SJCRH30 (cell line): Measurements from ENCODE around the gene MDC1. TPM values are rescaled to one million over a fixed set of nuclear protein-coding genes. Genes with fewer than 3 reads are reported as not detected.
"Not testable (repeated sequence)": the region's sequence is repeated elsewhere in the genome, so short reads cannot be mapped to it uniquely, and the experiment has no call there.

Experiments used
- DNase-seq, 2 experiments: peaks; one replicate each; pipeline ENCODE4 v3.0.0-alpha.2; 2015 to 2020
- H3K27ac ChIP-seq: fragments of 250-450 bp; sonication (Bioruptor Pico); 2 replicates; pipeline ENCODE4 v1.5.1; 2020; ENCODE audit warnings: mild to moderate bottlenecking, moderate library complexity
- H3K27me3 ChIP-seq: fragments of 250-450 bp; sonication (Bioruptor Pico); 2 replicates; pipeline ENCODE4 v1.5.1; 2020; ENCODE audit warnings: mild to moderate bottlenecking, moderate library complexity
- H3K36me3 ChIP-seq: fragments of 250-450 bp; sonication (Bioruptor Pico); 2 replicates; pipeline ENCODE4 v1.5.1; 2020; ENCODE audit warnings: mild to moderate bottlenecking, moderate library complexity
- H3K4me1 ChIP-seq: fragments of 250-450 bp; sonication (Bioruptor Pico); 2 replicates; pipeline ENCODE4 v1.5.1; 2020; ENCODE audit warnings: mild to moderate bottlenecking, moderate library complexity
- H3K4me3 ChIP-seq: fragments of 250-450 bp; sonication (Bioruptor Pico); 2 replicates; pipeline ENCODE4 v1.5.1; 2020; ENCODE audit warnings: mild to moderate bottlenecking, moderate library complexity
- H3K9me3 ChIP-seq: fragments of 250-450 bp; sonication (Bioruptor Pico); replicated peaks from 2 replicates; pipeline ENCODE4 v1.5.1; 2020; ENCODE audit warnings: mild to moderate bottlenecking, moderate library complexity
- total RNA-seq: library from RNA; depleted of rRNA; stranded (reverse); fragments of >200 nt; shearing (Covaris generic); gene quantifications from 2 replicates; pipeline ENCODE4 v1.2.3, GENCODE V29; 2014

The MDC1 gene
- total RNA-seq, 1 experiment from 2014 or later: 25.0 TPM

DNA sequence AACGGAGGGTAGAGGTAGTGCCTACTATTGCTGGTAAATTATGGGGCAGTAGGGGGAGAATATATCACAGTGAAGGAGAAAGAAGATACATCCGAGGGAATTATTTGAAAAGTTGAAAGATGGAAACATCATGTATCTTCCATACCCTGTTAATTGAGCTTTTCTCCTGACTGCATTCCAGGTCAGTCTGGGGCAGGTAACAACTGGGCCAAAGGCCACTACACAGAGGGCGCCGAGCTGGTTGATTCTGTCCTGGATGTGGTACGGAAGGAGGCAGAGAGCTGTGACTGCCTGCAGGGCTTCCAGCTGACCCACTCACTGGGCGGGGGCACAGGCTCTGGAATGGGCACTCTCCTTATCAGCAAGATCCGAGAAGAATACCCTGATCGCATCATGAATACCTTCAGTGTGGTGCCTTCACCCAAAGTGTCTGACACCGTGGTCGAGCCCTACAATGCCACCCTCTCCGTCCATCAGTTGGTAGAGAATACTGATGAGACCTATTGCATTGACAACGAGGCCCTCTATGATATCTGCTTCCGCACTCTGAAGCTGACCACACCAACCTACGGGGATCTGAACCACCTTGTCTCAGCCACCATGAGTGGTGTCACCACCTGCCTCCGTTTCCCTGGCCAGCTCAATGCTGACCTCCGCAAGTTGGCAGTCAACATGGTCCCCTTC, 6.2 kb upstream of the MDC1 start:
- Histone ChIP-seq H3K36me3 (peaks cover 57% of the 10 kb centered on the region), H3K4me3 (peak overlapping the region; percentile 92; the same call in 1 of the 2 replicates)
- not testable (repeated sequence) for H3K27ac ChIP-seq, H3K27me3 ChIP-seq, H3K4me1 ChIP-seq, DNase-seq, H3K9me3 ChIP-seq

DNA sequence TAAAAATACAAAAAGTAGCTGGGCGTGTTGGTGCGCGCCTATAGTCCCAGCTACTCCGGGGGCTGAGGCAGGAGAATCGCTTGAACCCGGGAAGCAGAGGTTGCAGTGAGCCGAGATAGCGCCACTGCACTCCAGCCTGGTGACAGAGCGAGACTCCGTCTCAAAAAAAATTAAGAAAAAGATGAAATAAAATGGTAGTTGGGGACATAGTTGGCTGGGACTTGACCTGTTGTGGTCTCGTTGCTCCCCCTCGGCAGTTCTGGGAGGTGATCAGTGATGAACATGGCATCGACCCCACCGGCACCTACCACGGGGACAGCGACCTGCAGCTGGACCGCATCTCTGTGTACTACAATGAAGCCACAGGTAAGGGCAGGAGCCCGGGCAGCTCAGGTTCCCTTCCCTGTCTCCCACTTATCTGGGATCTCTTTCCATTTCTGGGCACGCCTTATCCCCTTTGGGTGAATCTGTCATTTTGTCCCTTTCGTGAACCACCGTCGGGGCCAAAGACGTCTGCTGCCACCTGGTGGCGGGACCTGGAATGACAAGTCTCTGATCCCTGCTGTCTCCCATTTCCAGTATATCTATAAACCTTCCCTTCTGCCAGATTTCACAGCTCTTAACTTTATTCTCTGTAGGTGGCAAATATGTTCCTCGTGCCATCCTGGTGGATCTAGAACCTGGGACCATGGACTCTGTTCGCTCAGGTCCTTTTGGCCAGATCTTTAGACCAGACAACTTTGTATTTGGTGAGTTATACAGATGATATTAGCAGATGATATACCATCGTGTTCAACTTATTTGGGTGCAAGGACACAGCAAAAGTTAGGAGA, 5.4 kb upstream of the MDC1 start:
- Histone ChIP-seq H3K9me3 (no peaks in the 10 kb centered on the region), H3K4me1 (no peaks in the 10 kb centered on the region), H3K4me3 (peak overlapping the region; percentile 92), H3K27ac (peak overlapping the region; percentile 95), H3K27me3 (no peaks in the 10 kb centered on the region), H3K36me3 (peaks cover 57% of the 10 kb centered on the region)
- peak; percentile 61 to 82 for DNase-seq

DNA sequence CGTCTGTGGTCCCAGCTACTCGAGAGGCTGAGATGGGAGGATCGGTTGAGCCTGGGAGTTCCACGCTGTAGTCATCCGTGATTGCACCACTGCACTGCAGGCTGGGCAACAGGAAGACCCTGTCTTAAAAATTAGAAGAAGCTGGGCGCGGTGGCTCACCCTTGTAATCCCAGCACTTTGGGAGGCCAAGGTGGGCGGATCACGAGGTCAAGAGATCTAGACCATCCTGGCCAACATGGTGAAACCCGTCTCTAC, 4.9 kb upstream of the MDC1 start:
- not testable (repeated sequence) for H3K4me1 ChIP-seq, DNase-seq, H3K27me3 ChIP-seq, H3K9me3 ChIP-seq
- Histone ChIP-seq H3K27ac (peak overlapping the region; percentile 95), H3K4me3 (peak overlapping the region; percentile 92), H3K36me3 (peaks cover 55% of the 10 kb centered on the region)

DNA sequence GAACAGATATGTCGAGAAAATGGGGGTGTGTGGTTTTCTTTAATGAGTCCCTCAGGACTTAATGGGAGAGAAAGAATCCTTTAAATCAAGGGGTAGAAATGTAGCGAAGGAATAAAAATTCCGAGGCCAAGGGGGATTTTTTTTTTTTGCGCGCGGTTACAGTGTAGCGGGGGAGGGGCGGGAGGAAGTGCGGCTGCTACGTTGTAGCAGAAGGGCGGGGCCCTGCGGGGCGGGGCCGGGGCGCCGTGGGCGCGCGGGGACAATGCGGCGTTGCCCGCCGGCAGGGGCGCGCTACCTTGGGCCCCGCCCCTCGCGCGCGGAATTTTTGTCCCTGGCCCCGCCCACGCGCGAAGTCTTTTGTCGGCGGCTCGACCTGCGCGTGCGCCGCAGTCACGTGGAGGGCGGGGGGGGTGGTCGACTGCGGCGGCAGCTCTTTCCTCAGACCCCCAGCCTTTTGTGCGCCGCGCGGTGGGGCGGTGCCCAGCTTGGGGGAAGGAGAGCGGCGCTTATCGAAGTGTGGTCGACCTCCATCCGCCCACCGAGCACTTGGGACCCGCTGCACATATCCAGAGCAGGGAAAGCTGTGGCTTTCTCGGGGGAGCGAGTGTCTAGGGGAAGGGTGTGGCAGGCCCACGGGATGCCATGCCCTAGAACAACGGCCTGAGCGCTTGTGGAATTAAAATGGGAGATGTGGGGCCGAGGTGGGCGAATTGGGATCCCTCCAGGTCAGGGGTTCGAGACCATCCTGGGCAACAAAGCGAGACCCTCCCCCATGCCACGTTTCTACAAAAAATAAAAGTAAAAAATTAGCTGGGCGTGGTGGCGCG, 4.3 kb upstream of the MDC1 start:
- Histone ChIP-seq H3K9me3 (no peaks in the 10 kb centered on the region), H3K4me3 (peak overlapping the region; percentile 92), H3K4me1 (peaks cover 2% of the 10 kb centered on the region; the same call in 1 of the 2 replicates), H3K36me3 (peaks cover 51% of the 10 kb centered on the region), H3K27ac (peak overlapping the region; percentile 95), H3K27me3 (no peaks in the 10 kb centered on the region)
- peak; percentile 87 to 92 for DNase-seq

DNA sequence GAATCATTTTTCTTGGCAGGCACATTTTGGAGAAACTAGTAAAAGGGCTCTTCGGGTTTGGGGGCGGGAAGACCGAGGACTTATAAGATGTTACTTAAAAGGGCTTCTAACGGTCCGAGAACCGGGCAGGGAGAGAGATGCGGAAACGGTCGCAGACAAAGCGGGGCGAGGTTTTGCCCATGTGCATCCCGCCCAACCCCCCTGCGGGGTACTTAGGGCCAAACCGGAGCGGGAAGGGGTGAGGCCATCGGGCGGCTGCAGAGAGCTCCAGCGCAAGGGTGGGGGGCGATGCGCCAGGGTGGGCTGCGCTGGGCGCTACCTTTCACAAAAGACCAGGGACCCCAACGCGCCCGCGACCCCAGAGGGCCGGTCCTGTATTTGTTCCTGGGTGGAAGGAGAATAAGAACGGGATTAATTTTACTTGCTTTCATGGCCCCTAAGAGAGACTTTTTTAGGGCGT, 3.7 kb upstream of the MDC1 start:
- peak overlapping the region; percentile 92 for H3K4me3 ChIP-seq
- DNase-seq: peak; percentile 70 to 76
- peaks cover 6% of the 10 kb centered on the region; the same call in 1 of the 2 replicates for H3K4me1 ChIP-seq

DNA sequence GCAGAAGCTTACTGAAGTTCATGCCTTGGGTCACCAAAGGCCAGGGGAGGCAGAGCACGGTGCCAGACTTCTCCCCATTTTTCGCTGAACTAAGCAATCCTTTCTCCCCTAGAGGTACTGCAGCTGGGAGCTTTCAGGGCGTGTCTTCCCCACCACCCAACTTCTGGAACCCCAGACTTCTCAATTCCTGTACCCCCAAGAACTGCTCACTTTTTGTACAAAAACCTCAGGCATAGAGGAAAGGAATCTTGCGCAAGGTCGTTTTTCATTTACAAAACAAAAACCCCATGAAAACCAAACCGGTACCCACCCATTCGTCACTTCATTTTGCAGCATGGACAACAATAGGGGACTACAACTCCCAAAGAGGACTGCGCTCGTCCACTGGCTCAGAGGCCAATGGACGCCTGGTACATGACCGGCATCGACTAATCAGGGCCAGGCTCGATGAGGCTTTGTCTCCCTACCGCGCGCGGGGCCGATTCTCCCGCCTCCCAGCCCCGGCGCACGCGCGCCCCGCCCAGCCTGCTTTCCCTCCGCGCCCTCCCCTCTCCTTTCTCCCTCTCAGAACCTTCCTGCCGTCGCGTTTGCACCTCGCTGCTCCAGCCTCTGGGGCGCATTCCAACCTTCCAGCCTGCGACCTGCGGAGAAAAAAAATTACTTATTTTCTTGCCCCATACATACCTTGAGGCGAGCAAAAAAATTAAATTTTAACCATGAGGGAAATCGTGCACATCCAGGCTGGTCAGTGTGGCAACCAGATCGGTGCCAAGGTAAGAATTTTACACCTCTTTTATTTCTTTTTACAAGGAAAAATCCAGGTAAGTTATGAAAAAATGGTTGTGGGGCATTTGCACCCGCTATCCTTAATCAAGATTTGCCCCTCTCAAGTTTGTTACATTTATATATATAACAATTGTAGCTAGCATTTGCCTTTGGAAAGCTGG, 3.0 kb upstream of the MDC1 start, which contains the start of gene TUBB:
Gene TUBB, plus strand, starts transcription at position 562 of the 947 bp plus-strand sequence. Its CDS starts 155 bp downstream, at position 717.
- Histone ChIP-seq H3K9me3 (no peaks in the 10 kb centered on the region), H3K36me3 (peaks cover 43% of the 10 kb centered on the region), H3K4me1 (peaks cover 6% of the 10 kb centered on the region; the same call in 1 of the 2 replicates), H3K27me3 (no peaks in the 10 kb centered on the region), H3K27ac (peak within 1 kb of the TSS; percentile 95), H3K4me3 (peak within 1 kb of the TSS; percentile 92)
- DNase-seq: peak; percentile 97 to 98

More for the DNA sequence above, 3.7 kb upstream of the MDC1 start:
- H3K27ac ChIP-seq: peak overlapping the region; percentile 95
- H3K9me3 ChIP-seq: no peaks in the 10 kb centered on the region
- peaks cover 50% of the 10 kb centered on the region for H3K36me3 ChIP-seq
- H3K27me3 ChIP-seq: no peaks in the 10 kb centered on the region

DNA sequence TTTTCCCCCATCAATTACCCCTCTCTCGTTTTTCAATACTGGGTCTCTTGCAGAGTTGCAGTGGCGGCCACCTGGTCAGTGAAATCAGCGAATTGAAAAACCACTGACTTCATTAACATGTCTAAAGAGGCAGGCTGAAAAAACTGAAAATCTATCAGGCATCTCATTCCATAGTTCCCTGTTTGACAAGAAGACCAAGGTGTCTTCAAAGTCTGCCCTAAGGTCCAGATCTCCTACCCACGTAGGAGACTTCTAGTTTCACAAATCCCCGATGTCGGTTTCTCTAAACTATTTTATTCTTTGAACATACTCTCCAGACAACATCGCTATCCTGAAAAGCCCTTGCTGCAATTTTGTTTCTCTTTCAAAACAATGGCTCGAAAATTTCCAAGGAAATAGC, 2.3 kb upstream of the MDC1 start:
- peak overlapping the region; percentile 92 for H3K4me3 ChIP-seq
- peaks cover 40% of the 10 kb centered on the region for H3K36me3 ChIP-seq
- H3K27ac ChIP-seq: peak overlapping the region; percentile 95
- H3K4me1 ChIP-seq: peaks cover 6% of the 10 kb centered on the region; the same call in 1 of the 2 replicates
- DNase-seq: peak in 1 of 2 experiments; percentile 42
- H3K27me3 ChIP-seq: no peaks in the 10 kb centered on the region
- no peaks in the 10 kb centered on the region for H3K9me3 ChIP-seq

DNA sequence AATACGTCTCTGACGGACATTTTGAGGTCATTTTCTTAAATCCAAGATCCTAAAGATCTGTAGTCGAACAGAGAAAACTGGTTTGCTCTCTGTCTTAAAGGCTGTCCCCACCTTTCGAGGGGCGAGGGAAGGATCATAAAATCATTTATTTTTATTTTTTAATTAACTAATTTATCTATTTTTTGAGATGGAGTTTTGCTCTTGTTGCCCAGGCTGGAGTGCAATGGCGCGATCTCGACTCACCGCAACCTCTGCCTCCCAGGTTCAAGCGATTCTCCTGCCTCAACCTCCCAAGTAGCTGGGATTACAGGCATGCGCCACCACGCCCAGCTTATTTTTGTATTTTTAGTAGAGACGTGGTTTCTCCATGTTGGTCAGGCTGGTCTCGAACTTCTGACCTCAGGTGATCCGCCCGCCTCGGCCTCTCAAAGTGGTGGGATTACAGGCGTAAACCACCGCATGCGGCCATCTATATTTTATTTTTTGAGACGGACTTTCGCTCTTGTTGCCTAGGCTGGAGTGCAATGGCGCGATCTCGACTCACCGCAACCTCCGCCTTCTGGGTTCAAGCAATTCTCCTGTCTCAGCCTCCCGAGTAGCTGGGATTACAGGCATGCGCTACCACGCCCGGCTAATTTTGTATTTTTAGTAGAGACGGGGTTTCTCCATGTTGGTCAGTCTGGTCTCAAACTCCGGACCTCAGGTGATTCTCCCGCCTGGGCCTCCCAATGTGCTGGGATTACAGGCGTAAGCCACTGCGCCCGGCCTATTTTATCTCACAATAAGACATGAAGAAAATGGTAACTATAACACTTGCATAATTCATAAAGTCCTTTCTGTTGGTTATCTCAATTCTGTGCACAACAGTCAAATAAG, 1.0 kb upstream of the MDC1 start:
- peak overlapping the region; percentile 52 for H3K4me3 ChIP-seq
- DNase-seq, H3K9me3 ChIP-seq, H3K4me1 ChIP-seq, H3K27me3 ChIP-seq: not testable (repeated sequence)
- H3K36me3 ChIP-seq: peaks cover 34% of the 10 kb centered on the region
- H3K27ac ChIP-seq: peak overlapping the region; percentile 78

DNA sequence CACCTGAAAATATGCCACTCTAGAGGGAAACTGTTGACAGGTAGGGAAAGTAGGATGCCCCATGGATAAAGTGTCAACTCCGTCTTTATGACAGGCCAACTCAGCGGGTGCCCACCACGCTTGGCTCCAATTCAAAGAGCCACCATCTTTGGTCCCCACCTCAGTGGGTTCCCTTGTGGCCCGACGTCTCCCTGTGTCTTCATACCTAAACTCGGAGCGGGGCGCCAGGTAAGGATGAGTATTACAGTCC, 277 bp downstream of the MDC1 start:
- DNase-seq: no peak
- H3K4me1 ChIP-seq: peaks cover 6% of the 10 kb centered on the region; the same call in 1 of the 2 replicates
- H3K4me3 ChIP-seq: peak overlapping the region; percentile 61
- H3K36me3 ChIP-seq: peaks cover 27% of the 10 kb centered on the region
- no peaks in the 10 kb centered on the region for H3K27me3 ChIP-seq
- H3K9me3 ChIP-seq: no peaks in the 10 kb centered on the region
- peak overlapping the region; percentile 94 for H3K27ac ChIP-seq

DNA sequence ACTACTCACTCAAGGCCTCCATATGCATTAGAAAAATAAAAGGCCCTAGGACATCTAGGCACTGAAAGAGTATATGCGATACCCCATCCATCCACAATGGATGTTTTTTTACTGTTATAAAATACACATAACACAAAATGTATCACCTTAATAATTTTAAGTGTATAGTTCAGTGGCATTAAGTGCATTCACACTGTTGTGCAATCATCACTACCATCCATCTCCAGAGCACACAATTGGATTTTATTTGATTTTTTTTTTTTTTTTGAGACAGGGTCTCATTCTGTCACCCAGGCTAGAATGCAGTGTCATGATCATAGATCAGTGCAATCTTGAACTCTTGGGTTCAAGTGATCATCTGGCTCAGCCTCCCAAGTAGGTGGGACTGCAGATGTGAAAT, 2.8 kb downstream of the MDC1 start:
- peaks cover 29% of the 10 kb centered on the region for H3K36me3 ChIP-seq

DNA sequence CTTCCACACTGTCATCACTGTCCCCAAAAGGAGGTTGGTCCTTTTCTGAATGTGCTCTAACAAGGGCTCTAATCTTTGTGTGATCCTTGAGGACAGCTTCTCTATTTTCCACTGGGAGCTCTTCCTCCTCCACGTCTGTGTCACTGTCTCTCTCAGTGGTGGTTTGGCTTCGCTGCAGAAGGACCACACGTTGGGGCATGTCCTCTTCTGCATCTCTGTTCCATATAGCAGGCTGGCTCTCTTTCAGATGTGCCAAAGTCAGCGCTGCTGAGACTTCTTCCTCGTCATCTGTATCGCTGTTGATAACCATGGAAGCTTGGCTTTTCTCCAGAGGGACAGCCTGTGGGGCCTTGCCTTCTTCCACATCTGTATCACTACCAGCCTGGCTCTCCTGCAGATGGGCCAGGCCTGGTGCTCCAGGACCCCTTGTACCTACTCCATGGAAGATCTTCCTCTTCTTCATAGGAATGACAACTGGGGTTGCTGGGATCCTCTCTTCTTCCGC, 4.6 kb downstream of the MDC1 start:
- H3K4me3 ChIP-seq: no peak overlapping the region
- H3K4me1 ChIP-seq: peaks cover 6% of the 10 kb centered on the region; the same call in 1 of the 2 replicates
- H3K36me3 ChIP-seq: peaks cover 31% of the 10 kb centered on the region
- H3K9me3 ChIP-seq: no peaks in the 10 kb centered on the region
- no peaks in the 10 kb centered on the region for H3K27me3 ChIP-seq
- DNase-seq: no peak
- no peak overlapping the region for H3K27ac ChIP-seq

More for the DNA sequence above, 2.8 kb downstream of the MDC1 start:
- Histone ChIP-seq H3K27me3 (no peaks in the 10 kb centered on the region), H3K27ac (no peak overlapping the region), H3K9me3 (no peaks in the 10 kb centered on the region), H3K4me3 (no peak overlapping the region), H3K4me1 (peaks cover 6% of the 10 kb centered on the region; the same call in 1 of the 2 replicates)
- no peak for DNase-seq

DNA sequence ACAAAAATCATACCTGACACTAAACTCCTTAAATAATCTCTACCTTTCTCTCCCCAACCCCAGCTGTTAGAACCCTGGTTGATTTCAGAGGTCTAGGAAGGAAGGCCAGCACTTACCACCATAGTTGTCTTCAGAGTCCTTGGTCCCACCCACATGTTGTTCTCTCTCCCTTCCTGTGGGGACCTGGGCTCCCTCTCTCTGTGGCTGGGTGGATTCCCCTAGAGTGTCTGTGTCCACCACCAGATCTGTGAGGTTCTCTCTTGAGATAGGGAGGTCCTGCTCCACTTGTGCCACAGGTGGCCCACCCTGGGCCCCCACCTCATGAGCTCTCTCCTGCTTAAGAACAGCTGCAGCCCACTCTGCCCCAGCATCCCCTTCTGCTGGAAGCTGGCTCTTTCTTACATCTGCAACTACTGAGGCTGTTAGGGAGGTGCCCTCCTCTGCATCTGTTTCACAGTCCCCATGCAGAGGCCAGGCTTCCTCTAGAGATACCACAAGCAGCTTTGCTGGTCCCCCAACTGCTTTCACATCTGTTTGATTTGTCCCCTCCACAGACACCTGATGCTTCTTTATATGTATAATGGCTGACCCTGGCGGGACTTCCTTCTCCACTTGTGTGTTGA, 5.2 kb downstream of the MDC1 start:
- peaks cover 31% of the 10 kb centered on the region for H3K36me3 ChIP-seq
- H3K4me3 ChIP-seq: no peak overlapping the region

More for the DNA sequence above, 5.2 kb downstream of the MDC1 start:
- DNase-seq: no peak
- no peaks in the 10 kb centered on the region for H3K27me3 ChIP-seq
- no peaks in the 10 kb centered on the region for H3K9me3 ChIP-seq
- H3K27ac ChIP-seq: no peak overlapping the region
- peaks cover 6% of the 10 kb centered on the region; the same call in 1 of the 2 replicates for H3K4me1 ChIP-seq
